HG03196 (cell line): ENCODE measurements around the gene ERCC3.
"Not testable (repeated sequence)": the region's sequence is repeated elsewhere in the genome, so short reads cannot be mapped to it uniquely, and the experiment has no call there.

Source experiments
- ATAC-seq: cut with Tn5 transposase; IDR thresholded peaks from one replicate; pipeline ENCODE4 v1.9.1; 2021; ENCODE audit not compliant: unreplicated experiment

ERCC3 gene

DNA sequence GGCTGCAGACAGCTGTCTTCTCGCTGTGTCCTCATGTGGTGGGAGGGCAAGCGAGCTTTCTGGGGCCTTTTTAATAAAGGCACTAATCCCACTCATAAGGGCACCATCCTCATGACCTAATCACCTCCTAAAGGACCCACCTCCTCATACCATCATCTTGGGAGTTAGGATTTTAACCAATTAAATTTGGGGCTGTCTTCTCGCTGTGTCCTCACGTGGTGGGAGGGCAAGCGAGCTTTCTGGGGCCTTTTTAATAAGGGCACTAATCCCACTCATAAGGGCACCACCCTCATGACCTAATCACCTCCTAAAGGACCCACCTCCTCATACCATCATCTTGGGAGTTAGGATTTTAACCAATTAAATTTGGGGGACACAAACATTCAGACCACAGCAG is 66.7 kb downstream of the ERCC3 start:
- ATAC-seq = not testable (repeated sequence)

DNA sequence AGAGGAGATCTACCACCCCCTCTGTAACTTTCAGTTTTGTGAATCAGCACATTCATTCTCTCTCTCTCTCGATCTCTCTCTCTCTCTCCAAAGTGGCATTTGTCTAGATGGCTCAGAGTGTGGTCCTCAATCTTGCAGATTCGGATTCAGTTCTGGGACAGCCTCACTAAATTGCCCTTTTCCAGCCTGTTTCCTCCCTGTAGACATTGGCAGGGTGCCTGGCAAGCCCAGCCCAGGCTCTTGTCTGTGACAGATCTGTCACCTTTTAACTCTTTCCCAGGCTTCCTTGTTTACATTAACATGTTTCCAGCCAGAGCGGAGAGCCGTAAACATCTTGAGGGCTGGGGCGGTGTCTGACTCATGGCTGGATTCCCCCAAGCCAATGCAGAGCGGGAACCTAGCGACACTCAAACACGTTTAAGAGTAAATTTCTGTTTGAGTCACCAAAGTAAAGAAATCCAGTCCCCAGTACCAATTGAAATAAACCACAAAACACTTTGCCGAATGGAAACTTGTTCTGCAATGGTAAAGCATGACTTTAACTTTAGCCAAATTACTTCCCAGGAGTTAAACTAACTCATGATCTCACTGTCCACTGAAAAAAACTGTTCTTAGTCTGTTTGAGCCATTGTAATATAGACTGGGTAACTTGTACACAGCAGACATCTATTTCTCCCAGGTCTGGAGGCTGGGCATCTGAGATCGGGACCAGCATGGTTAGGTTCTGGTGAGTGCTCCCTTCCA is 67.3 kb downstream of the ERCC3 start:
- ATAC-seq = peak; percentile 66

- no peak for ATAC-seq
Measured at GRCh38 chr2:127226132-127226519, 67.8 kb downstream of the ERCC3 start.

GRCh38 chr2:127225186-127225960 is 68.6 kb downstream of the ERCC3 start:
- no peak for ATAC-seq

DNA sequence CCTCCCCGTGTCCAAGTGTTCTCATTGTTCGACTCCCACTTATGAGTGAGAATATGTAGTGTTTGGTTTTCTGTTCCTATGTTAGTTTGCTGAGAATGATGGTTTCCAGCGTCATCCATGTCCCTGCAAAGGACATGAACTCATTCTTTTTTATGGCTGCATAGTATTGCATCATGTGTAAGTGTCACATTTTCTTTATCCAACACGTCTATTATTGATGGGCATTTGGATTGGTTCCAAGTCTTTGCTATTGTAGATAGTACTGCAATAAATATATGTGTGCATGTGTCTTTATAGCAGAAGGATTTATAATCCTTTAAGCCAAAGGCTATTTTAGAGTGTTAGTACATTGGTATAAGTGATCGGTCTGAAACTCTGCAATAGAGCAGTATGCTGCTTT is 69.8 kb downstream of the ERCC3 start:
- ATAC-seq = not testable (repeated sequence)

GRCh38 chr2:127220768-127221527 is 73.0 kb downstream of the ERCC3 start:
- no peak for ATAC-seq

GRCh38 chr2:127220102-127220767 is 73.7 kb downstream of the ERCC3 start, which contains the start of gene CYP27C1:
Gene CYP27C1 (minus strand): TSS chr2:127220299. CDS start chr2:127220270, 29 bp downstream.
- ATAC-seq = no peak

- no peak for ATAC-seq
Measured at GRCh38 chr2:127219171-127220070, 74.5 kb downstream of the ERCC3 start.

- ATAC-seq = no peak
Measured at GRCh38 chr2:127218812-127219170, 75.2 kb downstream of the ERCC3 start.

- ATAC-seq = no peak
Measured at GRCh38 chr2:127217470-127218325, 76.2 kb downstream of the ERCC3 start.

DNA sequence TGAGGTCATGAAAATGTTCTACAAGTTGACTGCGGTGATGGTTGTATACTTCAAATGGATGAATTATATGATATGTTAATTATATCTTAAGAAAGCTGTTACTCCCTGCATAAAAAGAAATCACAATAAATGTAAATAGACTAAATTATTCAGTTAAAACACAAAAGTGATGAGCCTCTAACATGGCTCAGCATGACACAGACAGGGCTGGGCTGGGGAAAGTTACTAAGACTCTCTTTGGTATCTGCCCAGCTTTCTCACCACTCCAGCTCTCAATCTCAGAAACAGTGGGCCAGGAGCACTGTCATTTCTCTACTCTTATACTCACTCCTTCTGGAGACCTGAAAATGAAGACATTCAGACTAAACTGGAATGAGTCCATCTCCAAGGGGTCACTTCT is 77.4 kb downstream of the ERCC3 start:
- no peak for ATAC-seq

DNA sequence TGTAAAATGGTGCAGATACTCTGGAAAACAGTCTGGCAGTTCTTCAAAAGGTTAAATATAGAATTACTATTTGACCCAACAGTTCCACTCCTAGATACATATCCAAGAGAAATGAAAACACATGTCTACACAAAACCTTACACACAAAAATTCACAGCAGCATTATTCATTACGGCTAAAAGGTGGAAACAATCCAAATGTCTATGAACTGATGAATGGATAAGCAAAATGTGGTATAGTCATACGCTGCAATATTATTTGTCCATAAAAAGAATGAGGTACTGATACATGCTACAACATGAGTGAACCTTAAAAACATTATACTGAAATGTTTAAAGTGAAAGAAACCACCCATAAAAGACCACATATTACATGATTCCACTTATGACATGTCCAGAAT is 77.8 kb downstream of the ERCC3 start:
- ATAC-seq = no peak

- ATAC-seq = not testable (repeated sequence)
Measured at GRCh38 chr2:127214201-127214600, 79.7 kb downstream of the ERCC3 start.

DNA sequence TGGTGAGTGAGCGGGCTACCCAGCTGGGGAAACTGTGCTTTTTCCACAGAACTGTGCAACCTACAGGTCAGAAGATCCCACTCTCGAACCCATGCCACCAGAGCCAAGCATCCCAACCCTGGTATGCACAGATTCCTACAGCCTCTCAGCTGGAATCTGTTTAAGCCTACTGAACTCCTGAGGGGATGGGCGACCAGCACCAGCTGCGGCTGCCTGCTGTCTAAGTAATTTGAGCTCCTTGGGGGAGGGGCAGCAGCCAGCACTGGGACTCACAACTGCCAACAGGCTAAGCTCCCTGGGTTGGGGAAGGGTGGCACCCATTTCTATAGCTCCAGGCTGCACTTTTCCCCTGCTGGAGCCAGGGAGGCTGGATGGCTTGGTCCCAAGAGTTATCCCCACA is 85.6 kb downstream of the ERCC3 start:
- no peak for ATAC-seq
